Measurements from ENCODE around the gene MAPKAPK5. TPM values are rescaled to one million over a fixed set of nuclear protein-coding genes. Genes with fewer than 3 reads are reported as not detected.
"Not testable (repeated sequence)": the region's sequence is repeated elsewhere in the genome, so short reads cannot be mapped to it uniquely, and the experiment has no call there.

Gene MAPKAPK5
- total RNA-seq, 1 experiment from 2014 or later = 87.7 TPM

DNA sequence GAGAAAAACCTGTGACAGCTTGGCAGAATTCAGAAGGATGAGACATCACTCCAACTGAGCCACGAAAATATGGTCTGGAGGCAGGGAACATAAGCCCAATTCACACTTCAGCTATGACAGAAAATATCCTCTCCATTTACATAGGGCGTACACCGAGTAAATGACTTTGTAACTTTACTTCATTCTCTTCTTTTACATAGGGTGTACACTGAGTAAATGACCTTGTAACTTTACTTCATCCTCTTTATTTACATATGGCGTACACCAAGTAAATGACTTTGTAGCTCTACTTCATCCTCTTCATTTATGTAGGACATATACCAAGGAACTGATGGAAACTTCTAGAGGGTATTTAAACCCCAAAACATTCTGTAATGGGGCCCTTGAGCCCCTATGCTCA, 14.1 kb upstream of the MAPKAPK5 start:
- no peak for DNase-seq (ENCODE audit: low spot score)

DNA sequence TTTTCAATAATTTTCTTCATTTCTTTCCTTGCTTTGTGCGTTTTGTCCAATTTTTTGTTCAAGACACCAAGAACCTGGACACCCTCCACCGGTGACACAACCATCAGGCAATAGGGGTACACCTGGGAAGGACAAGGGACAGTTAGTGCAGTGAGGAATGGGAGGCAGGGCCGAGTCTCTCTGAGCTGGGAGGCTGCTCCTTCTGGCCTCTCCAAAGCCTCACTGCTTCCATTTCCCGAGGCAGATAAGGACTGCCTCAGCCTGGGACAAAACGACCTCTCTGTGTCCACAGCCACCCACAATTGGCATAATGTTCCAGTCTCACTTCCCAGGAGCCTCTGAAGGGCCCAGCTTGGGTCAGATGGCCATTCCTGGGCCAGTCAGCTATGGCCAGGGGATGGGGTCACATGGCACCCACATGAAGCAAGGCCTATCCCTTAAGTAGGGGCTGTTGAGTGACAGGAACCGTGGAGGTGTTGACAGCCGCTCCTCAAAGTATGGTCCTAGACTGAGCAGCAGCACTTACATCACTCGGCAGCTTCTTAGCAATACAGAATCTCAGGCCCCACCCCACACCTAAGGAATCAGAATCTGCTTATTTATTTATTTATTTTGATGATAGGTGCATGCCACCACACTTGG, 13.6 kb upstream of the MAPKAPK5 start:
- DNase-seq (ENCODE audit: low spot score) = no peak

DNA sequence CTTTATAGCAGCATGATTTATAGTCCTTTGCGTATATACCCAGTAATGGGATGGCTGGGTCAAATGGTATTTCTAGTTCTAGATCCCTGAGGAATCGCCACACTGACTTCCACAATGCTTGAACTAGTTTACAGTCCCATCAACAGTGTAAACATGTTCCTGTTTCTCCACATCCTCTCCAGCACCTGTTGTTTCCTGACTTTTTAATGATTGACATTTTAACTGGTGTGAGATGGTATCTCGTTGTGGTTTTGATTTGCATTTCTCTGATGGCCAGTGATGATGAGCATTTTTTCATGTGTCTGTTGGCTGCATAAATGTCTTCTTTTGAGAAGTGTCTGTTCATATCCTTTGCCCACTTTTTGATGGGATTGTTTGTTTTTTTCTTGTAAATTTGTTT, 12.4 kb upstream of the MAPKAPK5 start:
- not testable (repeated sequence) for DNase-seq (ENCODE audit: low spot score)

DNA sequence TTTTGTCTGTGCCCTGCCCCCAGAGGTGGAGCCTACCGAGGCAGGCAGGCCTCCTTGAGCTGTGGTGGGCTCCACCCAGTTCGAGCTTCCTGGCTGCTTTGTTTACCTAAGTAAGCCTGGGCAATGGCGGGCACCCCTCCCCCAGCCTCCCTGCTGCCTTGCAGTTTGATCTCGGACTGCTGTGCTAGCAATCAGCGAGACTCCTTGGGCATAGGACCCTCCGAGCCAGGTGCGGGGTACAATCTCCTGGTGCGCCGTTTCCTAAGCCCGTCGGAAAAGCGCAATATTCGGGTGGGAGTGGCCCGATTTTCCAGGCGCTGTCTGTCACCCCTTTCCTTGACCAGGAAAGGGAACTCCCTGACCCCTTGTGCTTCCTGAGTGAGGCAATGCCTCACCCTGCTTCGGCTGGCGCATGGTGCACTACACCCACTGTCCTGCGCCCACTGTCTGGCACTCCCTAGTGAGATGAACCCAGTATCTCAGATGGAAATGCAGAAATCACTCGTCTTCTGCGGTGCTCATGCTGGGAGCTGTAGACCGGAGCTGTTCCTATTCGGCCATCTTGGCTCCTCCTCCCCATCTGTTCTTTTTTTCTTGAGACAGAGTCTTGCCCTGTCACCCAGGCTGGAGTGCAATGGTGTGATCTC, 7.2 kb upstream of the MAPKAPK5 start:
- peak; percentile 58 for DNase-seq (ENCODE audit: low spot score)

DNA sequence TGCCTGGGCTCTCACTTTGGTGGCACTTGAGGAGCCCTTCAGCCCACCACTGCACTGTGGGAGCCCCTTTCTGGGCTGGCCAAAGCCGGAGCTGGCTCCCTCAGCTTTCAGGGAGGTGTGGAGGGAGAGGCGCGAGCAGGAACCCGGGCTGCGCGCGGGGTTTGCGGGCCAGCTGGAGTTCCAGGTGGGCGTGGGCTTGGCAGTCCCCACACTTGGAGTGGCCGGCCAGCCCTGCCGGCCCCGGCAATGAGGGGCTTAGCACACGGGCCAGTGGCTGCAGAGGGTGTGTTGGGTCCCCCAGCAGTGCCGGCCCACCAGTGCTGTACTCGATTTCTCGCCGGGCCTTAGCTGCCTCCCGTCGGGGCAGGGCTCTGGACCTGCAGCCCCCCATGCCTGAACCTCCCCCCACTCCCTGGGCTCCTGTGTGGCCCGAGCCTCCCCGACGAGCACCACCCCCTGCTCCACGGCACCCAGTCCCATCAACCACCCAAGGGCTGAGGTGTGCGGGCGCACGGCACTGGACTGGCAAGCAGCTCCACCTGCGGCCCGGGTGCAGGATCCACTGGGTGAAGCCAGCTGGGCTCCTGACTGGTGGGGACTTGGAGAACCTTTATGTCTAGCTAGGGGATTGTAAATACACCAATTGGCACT, 6.4 kb upstream of the MAPKAPK5 start:
- not testable (repeated sequence) for DNase-seq (ENCODE audit: low spot score)

DNA sequence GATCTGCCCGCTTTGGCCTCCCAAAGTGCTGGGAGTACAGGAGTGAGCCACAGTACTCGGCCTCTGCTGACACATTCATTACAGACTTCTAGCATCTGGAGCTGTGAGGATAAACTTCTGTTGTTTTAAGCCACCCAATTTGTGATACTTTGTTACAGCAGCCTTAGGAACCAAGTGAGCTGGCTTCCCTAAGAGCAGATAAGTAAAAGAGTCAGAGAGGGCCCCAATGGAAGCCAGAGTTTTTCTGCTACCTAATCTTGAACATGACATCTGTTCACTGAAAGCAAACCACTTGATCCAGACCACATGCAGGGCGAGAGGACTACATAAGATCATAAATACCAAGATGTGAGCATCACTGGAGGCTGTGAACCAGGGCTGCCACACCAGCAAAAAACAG, 3.7 kb upstream of the MAPKAPK5 start:
- DNase-seq (ENCODE audit: low spot score) = no peak

DNA sequence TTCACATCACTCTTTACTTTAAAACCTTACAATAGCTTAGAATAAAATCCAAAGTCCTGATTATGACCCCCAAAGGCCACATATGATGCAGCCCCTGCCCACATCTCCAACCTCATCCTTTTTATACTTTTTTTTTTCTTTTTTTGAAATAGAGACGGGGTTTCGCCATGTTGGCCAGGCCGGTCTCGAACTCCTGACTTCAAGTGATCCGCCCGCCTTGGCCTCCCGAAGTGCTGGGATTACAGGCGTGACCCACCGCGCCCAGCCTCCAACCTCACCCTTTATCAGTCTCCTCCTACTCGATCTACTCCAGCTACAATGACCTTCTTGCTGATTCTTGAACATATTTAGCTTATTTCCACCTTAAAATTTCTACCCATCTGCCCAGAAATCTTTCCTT, 1.2 kb upstream of the MAPKAPK5 start:
- no peak for DNase-seq (ENCODE audit: low spot score)

DNA sequence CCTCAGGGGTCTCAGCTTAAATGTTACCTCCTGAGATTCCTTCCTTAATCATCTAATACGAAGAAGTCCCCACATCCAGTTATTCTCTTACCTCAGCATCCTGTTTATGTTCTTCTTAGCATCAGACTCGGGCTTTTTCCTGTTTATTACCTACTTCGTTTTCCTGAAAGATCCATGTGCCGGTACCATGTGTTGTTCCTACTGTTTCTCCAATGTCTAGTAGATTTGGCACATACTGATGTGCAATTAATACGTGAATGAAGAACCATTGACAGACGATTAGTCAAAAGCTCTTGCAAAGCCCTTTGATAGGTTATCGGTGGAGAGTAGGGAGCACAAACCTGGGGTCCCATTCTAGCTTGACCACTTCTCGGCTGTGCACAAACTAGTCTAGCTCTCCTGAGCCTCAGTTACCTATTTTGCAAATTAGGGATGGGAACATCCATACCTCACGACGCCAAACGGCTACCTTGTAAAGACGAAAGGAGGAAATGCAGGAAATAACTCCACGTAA, 735 bp upstream of the MAPKAPK5 start:
- no peak for DNase-seq (ENCODE audit: low spot score)

DNA sequence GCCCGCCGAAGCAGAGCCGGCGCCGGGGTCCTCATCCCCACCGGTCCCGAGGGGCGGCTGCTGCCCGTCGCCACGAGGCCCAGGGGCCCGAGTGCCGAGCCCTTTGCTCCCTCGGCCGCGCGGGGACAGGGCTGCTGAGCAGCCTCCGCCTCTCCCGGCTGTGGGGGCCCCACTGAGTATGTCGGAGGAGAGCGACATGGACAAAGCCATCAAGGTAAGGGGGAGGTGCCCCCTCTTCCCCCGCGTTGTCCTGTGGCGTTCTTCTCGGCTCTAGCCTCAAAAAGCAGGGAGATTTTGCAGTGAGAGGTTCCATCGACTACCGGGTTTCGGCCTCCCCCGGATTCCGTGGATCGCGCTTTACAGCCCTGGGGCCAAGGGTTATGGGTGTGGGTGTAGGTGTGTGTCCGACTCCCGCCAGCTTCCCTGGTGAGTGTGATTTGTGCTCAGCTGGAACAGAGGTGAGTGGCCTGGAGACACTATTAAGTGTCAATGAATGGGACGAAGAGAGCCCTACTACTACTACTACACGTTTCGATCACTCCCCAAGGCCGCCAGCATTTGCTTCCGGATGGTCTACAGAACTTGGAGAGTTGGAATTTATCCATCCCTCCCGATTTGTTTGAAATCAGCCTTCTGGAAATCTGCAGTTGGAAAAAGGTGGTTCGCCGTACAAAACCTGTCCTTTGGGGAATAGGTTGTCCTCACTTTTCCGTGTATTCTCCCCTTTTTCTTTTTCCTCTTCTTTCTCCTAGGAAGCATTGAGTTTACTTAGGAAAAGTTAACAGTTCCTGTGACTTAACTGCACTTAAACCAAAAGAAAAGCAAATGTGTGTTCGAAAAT, 748 bp downstream of the MAPKAPK5 start:
- peak; percentile 50 for DNase-seq (ENCODE audit: low spot score)

DNA sequence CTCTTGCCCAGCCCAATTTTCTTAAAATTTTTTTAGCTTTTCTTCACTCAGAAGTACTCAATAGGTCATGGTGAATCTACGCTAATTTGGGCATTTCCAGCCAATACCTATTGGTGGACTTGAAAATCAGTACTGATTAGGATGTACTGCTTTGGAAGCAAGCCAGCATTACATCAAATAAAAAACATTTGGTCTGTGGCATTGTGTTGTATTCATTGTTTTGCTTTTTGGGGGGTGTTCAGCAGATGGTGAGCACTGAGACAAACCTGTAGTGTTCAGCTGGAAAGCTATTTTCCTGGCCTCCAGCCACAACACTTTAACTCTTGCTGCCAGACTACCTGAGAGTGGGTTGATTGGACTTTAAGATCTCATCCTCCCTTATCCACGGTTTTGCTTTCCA, 4.0 kb downstream of the MAPKAPK5 start:
- DNase-seq (ENCODE audit: low spot score) = no peak

DNA sequence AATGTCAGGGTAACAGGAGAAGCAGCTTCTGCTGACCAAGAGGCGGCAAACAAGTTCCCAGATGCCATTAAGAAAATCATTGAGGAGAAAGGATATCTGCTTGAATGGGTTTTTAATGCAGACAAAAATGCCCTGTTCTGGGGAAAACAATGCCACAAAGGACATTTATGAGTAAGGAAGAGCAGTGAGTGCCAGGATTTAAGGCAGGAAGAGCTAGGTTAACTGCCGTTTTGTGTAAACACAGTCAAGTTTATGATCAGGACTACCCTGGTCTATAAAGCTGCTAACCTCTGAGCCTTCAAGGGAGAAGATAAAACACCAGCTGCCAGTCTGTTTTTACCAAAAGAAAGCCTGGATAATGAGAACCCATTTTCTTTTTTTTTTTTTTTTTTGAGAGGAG, 8.5 kb downstream of the MAPKAPK5 start:
- no peak for DNase-seq (ENCODE audit: low spot score)

DNA sequence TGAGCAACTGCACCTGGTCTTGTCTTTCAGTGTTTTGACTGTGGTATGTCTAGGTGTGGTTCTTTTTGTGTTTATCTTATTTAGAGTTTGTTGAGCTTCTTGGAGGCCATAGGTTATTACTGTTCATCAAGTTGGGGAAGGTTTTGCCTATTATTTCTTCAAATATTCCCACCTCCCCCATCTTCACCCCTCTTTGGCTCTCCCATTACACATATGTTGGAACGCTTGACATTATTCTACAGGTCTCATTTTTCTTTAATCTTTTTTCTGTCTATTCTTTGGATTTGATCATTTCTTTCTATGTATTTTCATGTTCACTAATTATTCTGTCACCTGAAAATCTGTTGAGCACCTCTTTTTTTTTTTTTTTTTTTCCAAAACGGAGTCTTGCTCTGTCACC, 16.2 kb downstream of the MAPKAPK5 start:
- no peak for DNase-seq (ENCODE audit: low spot score)

DNA sequence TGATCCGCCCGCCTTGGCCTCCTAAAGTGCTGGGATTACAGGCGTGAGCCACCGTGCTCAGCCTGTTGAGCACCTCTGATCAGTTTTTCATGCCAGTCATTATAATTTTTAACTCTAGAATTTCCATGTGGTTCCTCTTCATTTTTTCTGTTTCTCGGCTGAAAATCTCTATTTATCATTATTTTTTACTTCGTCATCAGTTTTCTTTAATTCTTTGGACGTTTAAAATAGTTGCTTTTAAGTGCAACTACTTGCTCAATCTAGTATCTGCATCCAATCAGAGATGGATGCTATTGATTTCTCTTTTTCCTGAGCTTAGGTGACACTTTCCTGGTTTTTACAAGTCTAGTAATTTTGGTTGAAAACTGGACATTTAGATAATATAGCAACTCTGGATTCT, 16.8 kb downstream of the MAPKAPK5 start:
- no peak for DNase-seq (ENCODE audit: low spot score)

DNA sequence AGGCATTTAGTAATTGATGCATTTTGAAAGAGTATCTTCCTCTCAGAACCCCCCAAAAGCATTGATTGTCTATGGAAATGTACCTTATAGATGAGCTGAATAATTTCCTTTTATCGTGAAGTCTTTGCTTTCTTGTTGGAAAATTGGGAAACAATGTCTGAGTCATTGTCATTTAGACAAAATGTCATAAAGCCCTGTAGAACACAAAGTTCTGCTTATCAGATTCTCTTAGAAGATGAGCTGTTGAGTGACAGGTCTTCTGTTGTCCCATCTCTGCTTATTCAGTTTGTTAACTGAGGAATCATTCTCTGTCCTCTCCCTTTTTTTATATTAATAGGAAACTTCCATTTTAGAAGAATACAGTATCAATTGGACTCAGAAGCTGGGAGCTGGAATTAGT, 22.9 kb downstream of the MAPKAPK5 start:
- no peak for DNase-seq (ENCODE audit: low spot score)

DNA sequence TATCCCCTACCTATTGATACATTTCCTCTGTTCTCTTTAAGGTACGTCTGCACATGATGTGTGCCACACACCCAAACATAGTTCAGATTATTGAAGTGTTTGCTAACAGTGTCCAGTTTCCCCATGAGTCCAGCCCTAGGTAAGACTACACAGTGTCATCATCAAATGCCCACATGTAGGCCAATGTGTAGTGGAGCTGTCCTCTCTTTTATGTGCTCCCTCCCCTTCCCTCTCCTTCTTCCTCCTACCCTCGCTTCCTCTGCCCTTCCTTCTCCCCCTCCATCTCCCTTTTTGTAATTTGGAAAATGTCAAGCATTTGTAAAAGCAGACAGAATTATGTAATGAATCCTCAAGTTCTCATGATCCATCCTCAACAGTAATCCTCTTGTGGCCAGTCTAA, 25.5 kb downstream of the MAPKAPK5 start:
- no peak for DNase-seq (ENCODE audit: low spot score)

DNA sequence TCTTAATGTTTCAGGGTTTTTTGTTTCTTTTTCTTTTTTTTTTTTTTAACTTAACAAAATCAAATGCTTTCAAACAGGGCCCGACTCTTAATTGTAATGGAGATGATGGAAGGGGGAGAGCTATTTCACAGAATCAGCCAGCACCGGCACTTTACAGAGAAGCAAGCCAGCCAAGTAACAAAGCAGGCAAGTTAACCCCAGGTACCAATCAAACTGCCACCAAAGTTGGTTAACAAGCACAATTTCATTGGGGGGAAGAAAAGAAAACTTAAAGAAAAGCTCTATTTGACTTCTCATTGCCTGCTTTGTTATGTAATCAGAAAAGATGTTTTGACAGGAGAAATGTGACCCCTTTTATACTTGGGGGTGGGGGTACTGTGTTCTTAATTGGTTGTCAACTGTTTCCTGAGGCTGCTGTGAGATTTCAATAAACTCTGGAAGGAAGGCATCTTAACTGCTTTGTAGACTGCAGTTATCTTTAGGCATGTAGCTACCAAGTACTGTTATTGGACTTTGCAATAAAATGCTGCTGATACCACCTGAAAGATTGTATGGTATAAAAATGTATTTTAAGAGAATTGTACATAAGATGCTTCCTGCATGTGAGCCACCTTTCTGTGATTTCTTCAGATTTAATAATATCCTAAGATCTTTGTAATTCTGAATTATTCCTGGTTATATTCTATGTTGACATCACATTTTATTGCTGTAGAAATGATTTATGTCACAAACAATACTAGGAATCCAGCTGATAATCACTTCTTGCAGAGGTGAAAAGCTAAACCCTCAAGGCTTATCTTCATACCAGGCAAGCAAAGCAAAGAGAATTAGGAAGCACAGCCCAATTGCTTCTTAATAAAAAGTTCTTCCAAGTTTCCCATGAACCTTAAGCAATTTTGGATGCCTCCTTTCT, 26.9 kb downstream of the MAPKAPK5 start:
- DNase-seq (ENCODE audit: low spot score) = no peak

DNA sequence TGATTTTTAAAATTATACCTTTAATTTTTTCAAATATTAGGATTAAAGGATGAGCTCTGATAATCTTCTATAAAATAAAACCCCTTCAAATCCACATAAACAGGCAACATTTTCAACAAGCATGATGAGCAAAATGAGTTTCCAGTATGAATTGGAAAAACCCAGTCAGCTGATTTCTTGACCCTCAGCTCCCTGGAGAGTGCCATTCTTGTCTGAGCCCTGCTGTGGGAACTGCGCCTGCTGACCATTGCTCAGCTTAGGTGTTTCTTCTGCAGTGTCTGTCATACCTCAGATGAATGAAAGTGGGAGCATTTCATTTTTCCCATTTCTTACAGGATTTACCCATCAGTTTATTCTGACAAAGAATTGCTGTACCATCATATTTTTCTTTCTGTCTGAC, 27.6 kb downstream of the MAPKAPK5 start:
- no peak for DNase-seq (ENCODE audit: low spot score)

DNA sequence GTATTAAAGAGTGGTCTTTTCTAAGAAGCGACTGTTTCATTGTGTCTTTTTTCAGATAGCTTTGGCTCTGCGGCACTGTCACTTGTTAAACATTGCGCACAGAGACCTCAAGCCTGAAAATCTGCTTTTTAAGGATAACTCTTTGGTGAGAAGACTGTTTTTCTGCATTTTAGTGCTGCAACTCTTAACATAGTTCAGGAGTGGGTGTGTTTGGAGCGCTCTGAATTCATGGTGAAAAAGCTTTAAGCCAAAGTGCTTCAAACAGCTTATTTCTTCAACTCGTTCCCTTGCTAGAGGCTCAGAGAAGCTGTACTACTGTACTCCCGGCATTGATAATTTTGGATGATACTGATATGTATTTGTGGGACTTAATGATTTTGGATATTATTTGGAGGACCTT, 28.2 kb downstream of the MAPKAPK5 start:
- no peak for DNase-seq (ENCODE audit: low spot score)

DNA sequence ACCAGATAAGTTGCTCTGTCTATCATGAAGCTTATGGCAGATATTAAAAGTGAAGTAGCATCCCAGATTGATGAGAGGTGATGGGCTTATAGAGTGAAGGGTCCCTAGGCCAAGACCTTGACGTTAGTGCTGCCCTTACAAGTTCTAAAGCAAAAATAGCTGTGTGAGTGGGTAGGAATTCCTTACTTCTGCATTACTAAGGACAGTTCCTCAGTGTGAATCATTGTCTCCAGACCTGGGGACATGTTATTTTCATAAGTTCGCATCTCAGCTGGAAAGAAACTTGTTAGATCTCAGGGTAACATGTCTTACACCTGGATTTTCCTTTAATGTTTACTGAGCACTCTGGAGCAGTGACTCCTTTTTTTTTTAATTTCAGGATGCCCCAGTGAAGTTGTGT, 28.7 kb downstream of the MAPKAPK5 start:
- no peak for DNase-seq (ENCODE audit: low spot score)

DNA sequence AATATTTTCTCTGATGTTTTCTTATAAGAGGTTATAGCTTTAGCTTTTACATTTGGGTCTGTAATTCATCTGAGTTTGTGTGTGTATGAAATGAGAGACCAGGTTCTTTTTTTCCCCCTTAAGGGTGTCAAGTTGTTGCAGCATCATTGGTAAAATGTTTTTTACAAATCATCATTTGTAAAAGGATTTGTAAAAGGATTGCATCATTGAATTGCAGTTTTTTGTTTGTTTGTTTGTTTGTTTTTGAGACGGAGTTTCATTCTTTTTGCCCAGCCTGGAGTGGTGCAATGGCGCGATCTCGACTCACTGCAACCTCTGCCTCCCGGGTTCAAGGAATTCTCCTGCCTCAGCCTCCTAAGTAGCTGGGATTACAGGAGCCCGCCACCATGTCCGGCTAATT, 31.1 kb downstream of the MAPKAPK5 start:
- no peak for DNase-seq (ENCODE audit: low spot score)

DNA sequence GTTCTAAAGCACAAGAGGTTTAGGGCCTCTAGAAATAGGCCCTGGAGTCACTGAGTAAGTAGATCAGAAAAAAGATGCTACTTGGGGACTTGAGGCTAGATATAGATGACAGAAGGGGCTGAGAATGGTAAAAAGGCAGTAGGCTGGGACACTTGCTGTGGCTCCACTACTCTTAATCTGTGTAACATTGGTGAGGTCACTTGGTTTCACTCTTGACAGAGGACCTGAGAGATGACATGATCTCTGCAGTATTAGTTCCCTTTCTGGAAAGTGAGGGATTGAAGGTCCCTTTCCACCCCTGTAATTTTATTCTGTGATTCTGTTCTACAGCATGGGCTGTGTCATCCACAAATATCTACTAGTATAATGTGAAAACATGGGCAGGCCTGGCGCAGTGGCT, 39.7 kb downstream of the MAPKAPK5 start:
- no peak for DNase-seq (ENCODE audit: low spot score)
